K562 (cell line): ENCODE data around the gene ZCCHC24.

Source experiments
- HDAC6 ChIP-seq: IDR thresholded peaks from 2 replicates; pipeline ENCODE4 v1.6.1; 2012; ENCODE audit warnings: low read depth, mild to moderate bottlenecking, control low read depth, inconsistent platforms, low read length, moderate library complexity
- MAZ ChIP-seq, 2 experiments: fragments of 450-650 bp in 1 of 2; sonication (generic) in 1 of 2; formaldehyde crosslinking; IDR thresholded peaks in 1 of 2; conservative IDR thresholded peaks in 1 of 2; 2 replicates each; pipeline versions ENCODE4 v1.4.0 to v1.5.0; 2020; ENCODE audit warnings: mild to moderate bottlenecking in 1 of 2, missing genetic modification reagents in 1 of 2
- NRF1 ChIP-seq, 2 experiments: fragments of 450-650 bp; IDR thresholded peaks in 1 of 2; conservative IDR thresholded peaks in 1 of 2; 2 replicates each; pipeline ENCODE4 v1.6.1; 2014; ENCODE audit warnings: mild to moderate bottlenecking in 2 of 2
- POLR2A ChIP-seq: fragments of 450-650 bp; conservative IDR thresholded peaks from 2 replicates; pipeline ENCODE4 v1.6.1; 2016
- POLR2AphosphoS2 ChIP-seq: IDR thresholded peaks from 2 replicates; pipeline ENCODE4 v1.6.1; 2012; ENCODE audit warnings: low read length, improper control_type of control experiment
- REST ChIP-seq, 2 experiments: fragments of 450-650 bp; formaldehyde crosslinking in 1 of 2; IDR thresholded peaks; 2 replicates each; pipeline versions ENCODE4 v1.4.0 to v1.6.1; 2014 to 2020; ENCODE audit warnings: mild to moderate bottlenecking in 2 of 2, borderline replicate concordance in 1 of 2, low read depth in 1 of 2
- RFX5 ChIP-seq: IDR thresholded peaks from 2 replicates; pipeline ENCODE4 v1.6.1; 2011; ENCODE audit warnings: low read depth, mild to moderate bottlenecking, improper control_type of control experiment, low read length
- TGIF2 ChIP-seq: sonication (generic); formaldehyde crosslinking; IDR thresholded peaks from 2 replicates; pipeline ENCODE4 v1.8.1; 2022; ENCODE audit warnings: mild to moderate bottlenecking, missing genetic modification reagents, moderate library complexity
- ZBTB7A ChIP-seq: IDR thresholded peaks from 2 replicates; pipeline ENCODE4 v1.6.1; 2011; ENCODE audit warnings: low read depth, mild to moderate bottlenecking, low read length, moderate library complexity, borderline replicate concordance; ENCODE audit not compliant: control insufficient read depth
- TF ChIP-seq, protein P1 (sequence below), 3 experiments: IDR thresholded peaks in 2 of 3; conservative IDR thresholded peaks in 1 of 3; 2 replicates each; pipeline ENCODE4 v1.5.1; 2011 to 2012; ENCODE audit warnings: low read length in 3 of 3, mild to moderate bottlenecking in 3 of 3, control low read depth in 2 of 3, improper control_type of control experiment in 1 of 3, inconsistent platforms in 1 of 3, low read depth in 1 of 3, mixed read lengths in 1 of 3, moderate library complexity in 1 of 3; ENCODE audit not compliant: insufficient read depth in 2 of 3

DNA sequence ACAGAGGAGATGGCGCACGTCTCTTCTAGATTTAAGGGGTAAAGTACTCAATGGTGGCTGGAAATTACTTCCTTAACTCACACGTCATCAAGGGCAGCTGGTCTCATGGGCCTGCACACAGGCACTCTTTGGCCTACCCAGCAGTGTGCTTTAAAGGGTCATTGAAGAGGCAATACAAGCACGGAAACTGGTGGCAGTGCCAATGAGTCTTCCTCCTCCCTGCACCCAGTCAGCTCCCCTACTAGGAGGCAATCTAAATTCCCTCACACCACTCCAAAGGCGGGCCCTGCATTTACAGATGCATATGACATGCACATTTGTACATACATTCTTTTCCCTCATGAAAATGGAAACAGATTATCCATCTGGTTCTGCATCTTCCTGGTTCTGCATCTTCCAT, 50.8 kb downstream of the ZCCHC24 start:
- TF ChIP-seq ZBTB7A: no peak
- TF ChIP-seq RFX5: no peak
- no peak for TF ChIP-seq REST (IDR thresholded peaks at IDR 0.05; ENCODE audit: borderline replicate concordance)
- TF ChIP-seq REST (CRISPR knock-in tag; IDR thresholded peaks at IDR 0.05; ENCODE audit: low read depth): no peak
- TF ChIP-seq HDAC6: no peak
- no peak for TF ChIP-seq NRF1 (conservative IDR thresholded peaks at IDR 0.05 in 1 of 2, IDR thresholded peaks at IDR 0.05 in 1 of 2)
- no peak for TF ChIP-seq POLR2AphosphoS2
- TF ChIP-seq POLR2A: no peak
- TF ChIP-seq, protein P1, sequence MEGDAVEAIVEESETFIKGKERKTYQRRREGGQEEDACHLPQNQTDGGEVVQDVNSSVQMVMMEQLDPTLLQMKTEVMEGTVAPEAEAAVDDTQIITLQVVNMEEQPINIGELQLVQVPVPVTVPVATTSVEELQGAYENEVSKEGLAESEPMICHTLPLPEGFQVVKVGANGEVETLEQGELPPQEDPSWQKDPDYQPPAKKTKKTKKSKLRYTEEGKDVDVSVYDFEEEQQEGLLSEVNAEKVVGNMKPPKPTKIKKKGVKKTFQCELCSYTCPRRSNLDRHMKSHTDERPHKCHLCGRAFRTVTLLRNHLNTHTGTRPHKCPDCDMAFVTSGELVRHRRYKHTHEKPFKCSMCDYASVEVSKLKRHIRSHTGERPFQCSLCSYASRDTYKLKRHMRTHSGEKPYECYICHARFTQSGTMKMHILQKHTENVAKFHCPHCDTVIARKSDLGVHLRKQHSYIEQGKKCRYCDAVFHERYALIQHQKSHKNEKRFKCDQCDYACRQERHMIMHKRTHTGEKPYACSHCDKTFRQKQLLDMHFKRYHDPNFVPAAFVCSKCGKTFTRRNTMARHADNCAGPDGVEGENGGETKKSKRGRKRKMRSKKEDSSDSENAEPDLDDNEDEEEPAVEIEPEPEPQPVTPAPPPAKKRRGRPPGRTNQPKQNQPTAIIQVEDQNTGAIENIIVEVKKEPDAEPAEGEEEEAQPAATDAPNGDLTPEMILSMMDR (IDR thresholded peaks at IDR 0.05 in 2 of 3, conservative IDR thresholded peaks at IDR 0.05 in 1 of 3; ENCODE audit: insufficient read depth in 2 of 3, low read depth in 1 of 3, low read length in 3 of 3): no peak
- no peak for TF ChIP-seq TGIF2
- no peak for TF ChIP-seq MAZ (CRISPR knock-in tag; conservative IDR thresholded peaks at IDR 0.05 in 1 of 2, IDR thresholded peaks at IDR 0.05 in 1 of 2)
